Mammary epithelial cell (primary cell): ENCODE results near the gene GSPT1.

ENCODE experiments used
- EZH2 ChIP-seq: IDR thresholded peaks from 2 replicates; pipeline ENCODE4 v1.6.1; 2012; ENCODE audit warnings: low read length, inconsistent platforms, borderline replicate concordance
- TF ChIP-seq, protein P1 (sequence below), 2 donors: IDR thresholded peaks in 1 of 2; conservative IDR thresholded peaks in 1 of 2; 2 replicates each; pipeline ENCODE4 v1.5.1; 2011 to 2012; ENCODE audit warnings: inconsistent platforms in 2 of 2, low read length in 2 of 2, mild to moderate bottlenecking in 2 of 2, control low read depth in 1 of 2, low read depth in 1 of 2; ENCODE audit not compliant: insufficient read depth in 1 of 2; ENCODE audit errors: extremely low read depth in 1 of 2

GRCh38 chr16:11857161-11857560 lies 58.6 kb downstream of the GSPT1 start:
- TF ChIP-seq EZH2: no peak
- TF ChIP-seq, protein P1, sequence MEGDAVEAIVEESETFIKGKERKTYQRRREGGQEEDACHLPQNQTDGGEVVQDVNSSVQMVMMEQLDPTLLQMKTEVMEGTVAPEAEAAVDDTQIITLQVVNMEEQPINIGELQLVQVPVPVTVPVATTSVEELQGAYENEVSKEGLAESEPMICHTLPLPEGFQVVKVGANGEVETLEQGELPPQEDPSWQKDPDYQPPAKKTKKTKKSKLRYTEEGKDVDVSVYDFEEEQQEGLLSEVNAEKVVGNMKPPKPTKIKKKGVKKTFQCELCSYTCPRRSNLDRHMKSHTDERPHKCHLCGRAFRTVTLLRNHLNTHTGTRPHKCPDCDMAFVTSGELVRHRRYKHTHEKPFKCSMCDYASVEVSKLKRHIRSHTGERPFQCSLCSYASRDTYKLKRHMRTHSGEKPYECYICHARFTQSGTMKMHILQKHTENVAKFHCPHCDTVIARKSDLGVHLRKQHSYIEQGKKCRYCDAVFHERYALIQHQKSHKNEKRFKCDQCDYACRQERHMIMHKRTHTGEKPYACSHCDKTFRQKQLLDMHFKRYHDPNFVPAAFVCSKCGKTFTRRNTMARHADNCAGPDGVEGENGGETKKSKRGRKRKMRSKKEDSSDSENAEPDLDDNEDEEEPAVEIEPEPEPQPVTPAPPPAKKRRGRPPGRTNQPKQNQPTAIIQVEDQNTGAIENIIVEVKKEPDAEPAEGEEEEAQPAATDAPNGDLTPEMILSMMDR (conservative IDR thresholded peaks at IDR 0.05 in 1 of 2, IDR thresholded peaks at IDR 0.05 in 1 of 2; ENCODE audit: extremely low read depth in 1 of 2, insufficient read depth in 1 of 2, low read depth in 1 of 2, low read length in 2 of 2): no peak
